GM15510 (cell line): ENCODE measurements around the gene NUBP1.

Experiments
- POLR2A ChIP-seq: IDR thresholded peaks from 3 replicates; pipeline ENCODE4 v1.6.1; 2011; ENCODE audit warnings: borderline replicate concordance; ENCODE audit not compliant: insufficient read length; ENCODE audit errors: extremely low read depth

NUBP1 gene

DNA sequence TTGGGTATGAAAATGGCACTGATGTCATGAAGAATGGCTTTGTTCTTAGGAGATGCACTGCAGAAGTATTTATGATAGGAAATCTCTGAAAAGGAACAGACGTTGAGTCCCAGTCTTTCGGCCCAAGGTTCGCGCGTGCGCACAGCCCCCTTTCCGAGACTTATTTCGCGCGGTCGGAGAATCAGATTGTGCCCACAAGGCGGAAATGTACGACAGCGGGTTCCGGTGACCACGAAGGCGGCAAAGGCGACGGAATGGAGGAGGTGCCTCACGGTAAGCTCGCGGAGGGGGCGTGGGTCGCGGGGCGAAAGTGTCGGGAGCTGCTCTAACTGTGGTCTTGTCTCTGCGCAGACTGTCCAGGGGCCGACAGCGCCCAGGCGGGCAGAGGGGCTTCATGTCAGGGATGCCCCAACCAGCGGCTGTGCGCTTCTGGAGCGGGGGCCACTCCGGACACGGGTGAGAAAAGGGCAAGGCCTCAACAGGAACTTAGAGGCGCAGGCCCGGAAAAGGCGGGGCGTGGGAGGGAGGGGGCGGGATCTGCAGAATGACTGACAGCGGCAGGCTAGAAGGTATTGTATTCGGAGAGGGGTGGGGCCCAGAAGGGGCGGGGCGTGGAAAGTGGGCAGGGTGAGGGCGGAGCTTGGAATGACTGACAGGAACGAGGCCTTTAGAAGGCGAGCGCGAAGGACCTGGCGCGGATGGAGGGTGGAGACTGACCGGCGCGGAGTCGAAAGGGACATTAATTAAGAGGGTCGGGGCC, at the start of gene NUBP1:
Gene NUBP1, plus strand, starts transcription at position 233 of the 760 bp plus-strand sequence. Its CDS starts 22 bp downstream, at position 255.
- peak; percentile 81 for TF ChIP-seq POLR2A

DNA sequence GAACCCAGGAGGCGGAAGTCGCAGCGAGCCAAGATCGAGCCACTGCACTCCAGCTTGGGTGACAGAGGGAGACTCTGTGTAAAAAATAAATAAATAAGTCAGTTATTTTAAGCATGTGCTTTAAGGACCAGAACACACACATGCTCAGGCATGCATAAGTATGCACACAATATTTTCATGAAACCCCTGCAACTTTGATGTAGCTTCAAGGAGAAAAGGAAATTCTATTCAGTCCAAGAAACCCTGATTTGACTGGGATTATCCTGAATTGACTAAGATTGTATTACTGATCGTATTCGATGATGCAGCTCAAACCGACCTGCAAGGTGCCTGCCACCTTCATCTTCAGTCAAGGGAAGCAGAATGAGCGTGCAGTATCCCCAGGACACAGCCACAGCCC, 49.8 kb upstream of the NUBP1 start:
- TF ChIP-seq POLR2A: no peak

DNA sequence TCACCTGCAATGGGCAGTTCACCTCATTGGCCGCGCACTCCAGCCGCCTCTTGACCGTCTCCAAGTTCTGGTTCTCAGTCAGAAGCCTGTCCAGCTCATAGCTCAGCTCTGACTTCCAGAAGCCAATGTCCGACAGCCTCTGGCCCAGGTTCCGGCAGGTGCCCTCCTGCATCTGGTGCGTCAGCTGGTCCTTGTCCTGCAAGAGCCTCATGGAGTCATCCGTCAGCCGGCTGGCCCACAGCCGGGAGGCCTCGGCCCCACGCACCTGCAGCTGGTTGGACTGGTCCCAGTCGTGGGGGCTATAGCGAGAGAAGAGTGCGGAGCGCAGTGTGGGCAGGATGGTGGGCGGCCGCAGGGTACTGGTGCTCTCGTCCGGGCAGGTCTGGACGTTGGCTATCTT, 49.3 kb upstream of the NUBP1 start:
- no peak for TF ChIP-seq POLR2A

DNA sequence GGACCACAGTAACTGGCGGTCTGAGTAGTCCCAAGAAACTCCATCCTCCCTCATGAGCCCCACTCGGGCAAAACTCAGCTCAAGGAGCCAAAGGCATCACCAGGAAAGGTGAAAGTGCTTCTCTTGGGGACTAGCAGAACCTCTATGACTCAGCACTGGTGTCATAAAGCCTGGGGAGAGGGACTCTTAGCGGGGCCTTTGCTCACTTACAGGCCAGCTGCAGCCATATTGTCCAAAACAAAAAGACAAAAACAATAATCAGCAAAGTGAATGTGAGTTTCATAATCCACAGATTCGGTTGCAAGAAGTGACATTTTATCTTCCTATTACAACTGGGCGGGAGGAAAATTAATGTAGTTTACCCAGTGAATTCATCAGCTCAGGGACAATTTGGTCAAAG, 48.8 kb upstream of the NUBP1 start, which contains the start of gene TEKT5:
Gene TEKT5, minus strand, starts transcription at position 101 of the 400 bp plus-strand sequence. Its CDS starts 57 bp downstream, at position 44.
- TF ChIP-seq POLR2A: no peak

DNA sequence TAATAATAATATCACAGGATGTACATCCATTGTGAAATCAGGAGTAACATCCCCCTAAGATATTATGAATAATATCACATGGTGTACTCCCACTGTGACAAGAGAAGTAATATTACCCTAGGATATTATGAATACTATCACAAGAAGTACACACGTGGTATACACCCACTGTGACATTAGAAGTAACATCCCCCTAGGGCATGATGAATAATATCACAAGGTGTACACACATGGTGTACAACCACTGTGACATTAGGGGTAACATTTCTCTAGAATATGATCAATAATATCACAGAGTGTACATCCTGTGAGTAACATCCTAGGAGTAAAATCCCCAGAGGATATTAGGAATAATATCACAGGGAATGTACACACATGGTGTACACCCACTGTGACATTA, 43.9 kb upstream of the NUBP1 start:
- TF ChIP-seq POLR2A: no peak

DNA sequence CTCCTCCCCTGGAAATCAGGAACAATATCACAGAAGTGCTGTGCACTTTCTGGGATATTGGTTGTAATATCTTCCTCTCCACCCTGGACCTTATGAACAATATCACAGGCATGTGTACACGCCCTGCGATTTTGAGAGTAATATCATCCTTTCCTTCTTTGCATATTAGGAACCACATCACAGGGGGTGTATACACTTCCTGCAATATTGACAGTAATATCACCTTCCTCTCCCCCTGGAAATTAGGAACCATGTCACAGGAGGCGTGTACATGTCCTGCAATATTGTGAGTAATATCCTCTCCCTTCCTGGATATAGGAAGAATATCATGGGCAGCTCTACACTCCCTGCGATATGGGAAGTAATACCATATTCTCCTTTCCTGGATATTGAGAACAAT, 34.7 kb upstream of the NUBP1 start:
- no peak for TF ChIP-seq POLR2A

DNA sequence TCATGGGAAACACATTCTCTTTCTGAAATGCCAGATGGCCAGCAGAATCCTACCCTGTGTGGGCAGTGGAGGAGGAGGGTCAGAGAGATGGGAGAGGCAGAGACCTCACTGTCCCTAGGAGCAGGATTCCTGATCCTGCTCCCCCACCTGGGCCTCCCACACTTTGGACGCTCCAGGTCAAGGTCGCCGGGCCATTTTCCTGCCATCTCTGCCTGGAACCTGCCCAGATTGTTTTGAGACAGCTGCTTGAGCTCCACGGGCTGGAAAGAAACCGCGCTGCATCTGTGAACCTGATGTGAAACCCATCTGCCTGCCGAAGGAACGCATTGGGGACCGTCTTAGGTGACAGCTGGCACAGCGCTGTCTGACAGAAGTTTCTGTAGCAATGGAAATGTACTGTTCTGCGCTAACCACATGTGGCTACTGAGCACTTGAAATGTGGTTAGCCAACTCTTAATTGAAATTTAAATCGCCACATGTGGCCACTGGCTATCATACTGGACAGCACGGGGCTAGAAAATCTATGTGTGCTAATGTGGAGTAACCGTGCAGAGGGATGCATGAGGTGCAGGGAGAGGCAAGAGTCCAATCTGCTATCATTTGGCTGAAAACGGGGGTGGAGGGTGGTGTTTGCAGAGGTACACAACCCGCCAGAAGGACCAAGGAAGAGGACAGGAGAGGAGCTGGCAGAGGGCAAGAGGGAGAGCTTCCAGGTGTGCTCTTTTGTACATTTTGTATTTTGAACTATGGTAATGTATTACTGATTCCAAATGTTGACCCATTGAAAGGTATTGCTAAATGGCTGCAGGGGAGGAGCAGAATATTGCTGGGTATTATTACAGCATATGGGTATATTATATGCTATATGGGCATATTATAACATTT, 15.4 kb upstream of the NUBP1 start:
- TF ChIP-seq POLR2A: no peak

DNA sequence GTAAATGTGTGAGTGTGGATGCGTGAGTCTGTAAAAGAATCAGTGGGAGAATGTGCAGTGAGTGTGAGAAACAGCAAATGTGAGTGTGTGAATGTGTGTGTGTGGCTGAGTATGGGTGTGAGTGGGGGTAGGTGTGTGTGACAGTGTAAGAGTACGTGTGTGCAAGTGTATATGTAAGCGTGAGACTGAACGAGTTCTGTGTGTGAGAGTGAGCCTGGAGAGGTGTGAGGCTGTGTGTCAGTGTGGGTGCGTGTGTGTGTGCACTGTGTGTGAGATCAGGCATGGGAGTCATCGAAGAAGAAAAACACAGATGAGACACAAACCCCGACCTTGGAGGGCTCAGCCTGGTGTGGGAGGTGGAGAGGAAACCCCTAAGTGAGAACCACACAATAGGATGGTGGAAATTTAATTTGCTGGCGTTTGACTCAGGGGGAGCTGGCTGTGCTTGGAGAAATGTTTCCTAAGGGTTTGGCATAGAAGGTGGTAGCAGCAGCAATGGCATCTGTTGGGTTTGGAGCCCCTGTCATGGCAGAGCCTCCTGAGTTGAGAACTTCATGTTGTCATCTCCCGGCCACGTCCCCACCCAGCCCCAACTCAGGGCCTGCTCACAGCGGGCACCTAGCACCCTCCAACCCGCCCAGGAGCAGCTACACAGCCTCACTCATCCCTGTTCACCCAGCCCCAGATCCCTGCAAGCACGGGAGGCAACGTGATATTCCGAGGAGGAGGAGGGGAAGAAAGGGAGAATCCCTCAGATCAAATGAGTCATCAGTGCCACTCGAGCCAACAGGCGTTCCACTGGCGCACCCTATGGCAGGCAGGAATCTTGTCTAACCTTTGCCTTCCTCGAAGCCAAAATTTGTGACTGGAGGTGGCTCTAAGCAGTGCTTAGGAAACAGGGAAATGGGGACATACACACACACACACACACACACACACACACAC, 14.3 kb upstream of the NUBP1 start:
- no peak for TF ChIP-seq POLR2A

DNA sequence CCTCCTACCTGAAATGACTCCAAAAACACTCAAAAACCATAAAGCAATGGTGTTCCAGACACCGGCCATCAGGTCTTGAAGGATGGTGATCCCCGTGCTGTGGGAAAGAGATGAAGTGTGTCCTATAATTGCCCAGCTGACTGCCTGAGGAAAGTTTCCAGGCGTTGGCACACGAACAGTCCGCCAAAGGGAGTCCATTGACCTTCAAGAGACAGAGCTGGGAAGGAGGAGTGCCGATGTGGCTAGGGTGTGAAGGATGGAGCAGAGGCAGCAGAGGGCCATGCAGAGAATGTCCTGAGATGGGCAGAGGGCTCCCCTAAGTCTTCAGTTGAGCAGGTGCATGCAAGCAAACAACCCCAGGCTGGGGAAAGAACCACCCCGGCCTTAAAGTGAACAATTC, 11.9 kb upstream of the NUBP1 start:
- no peak for TF ChIP-seq POLR2A

DNA sequence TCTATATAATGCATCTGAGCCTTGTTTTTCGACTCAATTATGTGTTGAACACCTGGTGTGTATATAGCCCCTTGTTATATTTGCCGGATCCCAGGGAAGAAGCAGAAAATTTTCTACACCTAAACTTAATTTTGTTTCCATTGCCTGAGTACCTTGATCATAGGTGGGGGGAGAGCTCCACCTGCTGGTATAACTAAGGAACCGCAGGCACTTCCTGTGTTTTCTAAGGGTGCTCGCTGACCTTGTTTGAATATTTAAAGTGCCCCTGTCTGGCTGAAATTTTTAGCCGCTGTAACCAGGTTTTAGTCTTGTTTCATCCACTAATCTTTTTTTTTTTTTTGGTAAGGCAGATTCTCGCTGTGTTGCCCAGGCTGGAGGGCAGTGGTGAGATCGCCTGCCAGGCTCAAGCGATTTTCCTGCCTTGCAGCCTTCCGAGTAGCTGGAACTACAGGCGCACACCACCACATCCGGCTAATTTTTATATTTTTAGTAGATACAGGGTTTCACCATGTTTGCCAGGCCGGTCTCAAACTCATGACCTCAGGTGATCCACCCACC, 6.5 kb upstream of the NUBP1 start:
- no peak for TF ChIP-seq POLR2A

DNA sequence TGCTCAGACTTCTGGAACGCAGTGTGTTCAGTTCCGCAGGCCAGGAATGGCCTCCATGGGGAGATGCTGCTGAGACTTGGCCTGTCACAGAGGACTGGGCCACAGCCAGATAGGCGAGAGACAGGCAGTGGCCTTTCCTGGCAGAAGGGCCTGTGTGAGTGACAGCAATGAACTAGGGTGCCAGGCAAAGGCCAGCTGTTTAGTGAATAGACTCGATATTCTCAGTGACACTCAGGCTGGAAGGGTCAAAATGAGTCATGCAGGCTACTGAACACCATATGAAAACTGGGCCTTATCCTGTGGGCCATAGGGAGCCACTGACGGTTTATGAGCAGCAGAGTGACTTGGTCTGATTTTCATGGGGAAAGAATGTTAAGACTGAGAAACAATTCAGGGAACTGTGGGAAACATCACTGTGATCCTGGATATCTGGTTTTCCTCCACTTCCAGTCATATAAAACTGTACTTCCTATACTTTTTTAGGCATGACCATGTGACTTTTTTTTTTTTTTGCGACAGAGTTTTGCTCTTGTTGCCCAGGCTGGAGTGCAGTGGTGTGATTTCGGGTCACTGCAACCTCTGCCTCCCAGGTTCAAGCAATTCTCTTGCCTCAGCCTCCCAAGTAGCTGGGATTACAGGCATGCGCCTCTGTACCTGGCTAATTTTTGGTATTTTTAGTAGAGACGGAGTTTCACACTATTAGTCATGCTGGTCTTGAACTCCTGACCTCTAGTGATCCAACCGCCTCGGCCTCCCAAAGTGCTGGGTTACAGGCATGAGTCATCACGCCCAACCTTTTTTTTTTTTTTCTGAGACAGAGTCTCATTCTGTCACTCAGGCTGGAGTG, 5.2 kb upstream of the NUBP1 start:
- no peak for TF ChIP-seq POLR2A

DNA sequence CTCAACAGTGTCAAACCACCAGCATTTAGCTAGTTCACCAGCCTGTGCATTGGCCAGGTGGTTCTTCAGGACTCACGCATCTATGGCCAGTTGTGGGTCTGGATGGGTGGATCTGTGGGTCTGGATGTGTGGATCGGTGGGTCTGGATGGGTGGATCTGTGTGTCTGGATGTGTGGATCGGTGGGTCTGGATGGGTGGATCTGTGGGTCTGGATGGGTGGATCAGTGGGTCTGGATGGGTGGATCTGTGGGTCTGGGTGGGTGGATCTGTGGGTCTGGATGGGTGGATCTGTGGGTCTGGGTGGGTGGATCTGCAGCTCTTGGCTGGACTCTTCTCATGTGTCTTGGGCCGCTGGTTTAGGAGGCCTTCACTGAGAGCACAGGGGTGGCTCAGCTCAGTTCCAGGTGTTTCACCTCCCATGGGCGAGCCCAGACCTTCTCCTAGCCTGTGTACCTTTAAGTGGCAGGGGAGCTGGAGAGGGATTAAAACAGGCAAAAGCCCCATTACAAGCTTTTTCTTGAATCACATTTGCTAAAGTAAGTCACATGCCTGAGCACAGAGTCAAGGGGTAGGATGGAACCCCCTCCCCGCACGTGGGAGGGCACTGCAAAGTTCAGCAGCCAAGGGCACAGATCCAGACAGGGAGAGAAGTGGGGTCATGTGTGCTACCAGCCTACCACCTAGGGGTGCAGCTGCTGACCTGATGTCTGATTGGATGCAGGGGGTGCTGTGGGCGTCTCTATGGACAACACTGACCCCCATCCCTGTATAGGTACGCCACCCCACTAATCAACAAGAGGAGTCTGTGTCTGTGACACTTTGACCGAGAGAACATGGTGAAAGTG, 3.4 kb upstream of the NUBP1 start:
- TF ChIP-seq POLR2A: no peak

DNA sequence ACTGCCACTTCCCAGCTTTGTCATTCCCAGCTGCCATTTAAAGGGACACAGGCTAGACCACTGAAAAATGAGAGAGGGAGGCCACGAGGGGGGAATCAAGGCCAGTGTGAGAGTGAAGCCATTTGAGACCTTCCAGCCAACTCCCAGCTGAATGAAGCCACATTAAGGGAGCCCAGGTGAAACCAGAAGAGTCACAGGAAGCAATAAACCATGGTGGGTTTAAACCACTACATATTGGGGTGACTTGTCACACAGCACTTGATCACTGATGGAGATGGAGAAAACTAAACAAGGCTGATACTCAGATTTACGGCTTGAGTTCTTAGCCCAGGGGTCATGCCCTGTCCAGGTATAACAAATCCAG, 2.8 kb upstream of the NUBP1 start:
- TF ChIP-seq POLR2A: no peak
